ENCODE measurements around the gene ZMIZ2. TPM values are rescaled to one million over a fixed set of nuclear protein-coding genes. Genes with fewer than 3 reads are reported as not detected.
"Not testable (repeated sequence)": the region's sequence is repeated elsewhere in the genome, so short reads cannot be mapped to it uniquely, and the experiment has no call there.

The ZMIZ2 gene
- total and polyA plus RNA-seq, 2 of the 8 experiments (the other 6 are each of a cell fraction or from before 2014, with no cell fraction given), result 24.4 to 66.4 TPM

DNA sequence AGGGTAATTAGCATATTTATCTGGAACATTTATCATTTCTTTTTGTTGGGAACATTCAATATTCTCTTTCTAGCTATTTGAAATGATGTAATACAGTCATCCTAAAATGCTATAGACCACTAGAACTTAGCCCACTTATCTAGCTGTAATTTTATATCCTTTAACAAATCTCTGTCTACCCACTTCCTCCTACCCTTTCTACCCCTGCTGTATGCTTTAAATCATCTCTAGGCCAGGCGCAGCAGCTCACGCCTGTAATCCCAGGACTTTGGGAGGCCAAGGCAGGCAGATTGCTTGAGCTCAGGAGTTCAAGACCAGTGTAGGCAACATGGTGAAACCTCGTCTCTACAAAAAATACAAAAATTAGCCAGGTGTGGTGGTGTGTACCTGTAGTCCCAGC lies 25.8 kb downstream of the ZMIZ2 start:
- H3K4ac ChIP-seq (replicated peaks; ENCODE audit: insufficient read length, low read depth, low read length); H2BK5ac ChIP-seq (ENCODE audit: low read depth, low read length); DNase-seq (ENCODE audit: low read depth in 1 of 2, low spot score in 2 of 2); H4K20me1 ChIP-seq (replicated peaks in 1 of 2; ENCODE audit: control insufficient read depth in 1 of 2, insufficient read depth in 2 of 2, low read length in 2 of 2); H3K23ac ChIP-seq (ENCODE audit: insufficient read length); H3K79me2 ChIP-seq (ENCODE audit: control insufficient read depth in 1 of 2, insufficient read depth in 2 of 2, low read length in 2 of 2); FAIRE-seq; H3K4me2 ChIP-seq (ENCODE audit: insufficient read depth in 1 of 2, low read depth in 2 of 2, low read length in 2 of 2); H3K14ac ChIP-seq (ENCODE audit: insufficient read length); H3K56ac ChIP-seq (replicated peaks; ENCODE audit: insufficient read length, low read depth, low read length); H3K18ac ChIP-seq (ENCODE audit: extremely low read depth, low read length); H3K4me1 ChIP-seq (replicated peaks in 1 of 4; ENCODE audit: control insufficient read depth in 3 of 4, insufficient read depth in 4 of 4, low read length in 3 of 4); H3K9ac ChIP-seq (replicated peaks in 1 of 4; ENCODE audit: extremely low read depth in 1 of 4, low read depth in 3 of 4, low read length in 3 of 4); H4K8ac ChIP-seq (ENCODE audit: extremely low read depth, insufficient read depth, low read length); H3K36me3 ChIP-seq (ENCODE audit: control insufficient read depth in 2 of 4, insufficient read depth in 4 of 4, low read length in 3 of 4); H4K5ac ChIP-seq (ENCODE audit: insufficient read length, low read depth, low read length); H2AFZ ChIP-seq (ENCODE audit: low read length); H2BK15ac ChIP-seq (ENCODE audit: low read length); H4K91ac ChIP-seq (replicated peaks; ENCODE audit: insufficient read length, low read length); H3K27ac ChIP-seq (ENCODE audit: low read depth, low read length); H2BK20ac ChIP-seq (ENCODE audit: low read length); H3K23me2 ChIP-seq (ENCODE audit: low read depth, low read length); H2BK120ac ChIP-seq (replicated peaks; ENCODE audit: low read depth, low read length); H3K4me3 ChIP-seq (ENCODE audit: extremely low read depth in 1 of 4, insufficient read depth in 2 of 4, low read depth in 3 of 4, low read length in 4 of 4); H3K79me1 ChIP-seq (ENCODE audit: low read depth, low read length); H3K9me3 ChIP-seq (ENCODE audit: insufficient read depth in 2 of 2, low read depth in 1 of 2, low read length in 1 of 2); H3K27me3 ChIP-seq (replicated peaks in 1 of 4; ENCODE audit: control insufficient read depth in 3 of 4, extremely low read depth in 1 of 4, insufficient read depth in 3 of 4, low read length in 3 of 4); H2BK12ac ChIP-seq (ENCODE audit: low read depth, low read length); H2AK5ac ChIP-seq (ENCODE audit: low read depth, low read length): not testable (repeated sequence)
- CTCF ChIA-PET (ENCODE audit: partially characterized antibody), result interaction anchor here (0.7 to 1.9 kb wide), 5 partner anchors 10 to 361 kb away, joined by 3 to 6 read pairs (median 4); no protein-coding TSS in a partner anchor
- POLR2A ChIA-PET (ENCODE audit: partially characterized antibody), result interaction anchor here (0.9 to 7.7 kb wide), 5 partner anchors 20 to 30 kb away, joined by 3 to 30 read pairs (median 4); partner anchors contain the start of gene PPIA
- 81% methylated on average over 3 of the region's 3 CpGs; no CpG with 5 or more reads in 1 of the 2 experiments for WGBS, 2 experiments (ENCODE audit: extremely low coverage in 1 of 2, insufficient coverage in 1 of 2, insufficient read length in 1 of 2, insufficient replicate concordance in 2 of 2, low coverage in 1 of 2, low lambda C conversion rate in 2 of 2, missing lambda C conversion rate in 1 of 2)

All from H1 (cell line).